Subcutaneous abdominal adipose tissue (tissue), 5 donors: Measurements from ENCODE around the gene KCNT1.

Experiments
- H3K27ac ChIP-seq: one replicate; pipeline ENCODE4 v1.7.0; 2013; ENCODE audit warnings: low read depth, mild to moderate bottlenecking, inconsistent platforms, low read length, moderate library complexity
- H3K27me3 ChIP-seq, 5 donors: one replicate each; pipeline ENCODE4 v1.7.0; 2013; ENCODE audit warnings: low read length in 5 of 5, inconsistent platforms in 1 of 5; ENCODE audit not compliant: control insufficient read depth in 5 of 5, insufficient read depth in 4 of 5
- H3K36me3 ChIP-seq, 5 donors: one replicate each; pipeline ENCODE4 v1.7.0; 2013; ENCODE audit warnings: low read length in 5 of 5; ENCODE audit not compliant: control insufficient read depth in 5 of 5, insufficient read depth in 5 of 5
- H3K4me1 ChIP-seq, 5 donors: one replicate each; pipeline ENCODE4 v1.7.0; 2013; ENCODE audit warnings: low read length in 5 of 5, mild to moderate bottlenecking in 3 of 5, moderate library complexity in 1 of 5; ENCODE audit not compliant: control insufficient read depth in 5 of 5, insufficient read depth in 5 of 5
- H3K4me3 ChIP-seq, 5 donors: one replicate each; pipeline ENCODE4 v1.7.0; 2013; ENCODE audit warnings: low read length in 5 of 5, low read depth in 1 of 5
- H3K9ac ChIP-seq, 5 donors: one replicate each; pipeline ENCODE4 v1.7.0; 2013; ENCODE audit warnings: low read length in 5 of 5, mild to moderate bottlenecking in 4 of 5, moderate library complexity in 3 of 5
- H3K9me3 ChIP-seq, 5 donors: one replicate each; pipeline ENCODE4 v1.7.0; 2013; ENCODE audit warnings: low read length in 5 of 5; ENCODE audit not compliant: control insufficient read depth in 5 of 5
- donor health status: healthy.
- donor health status: healthy.
- donor health status: healthy.
- donor health status: healthy.
- donor health status: healthy.

KCNT1 gene

GRCh38 chr9:135743546-135744332 lies 41.8 kb downstream of the KCNT1 start:
- Histone ChIP-seq H3K9ac (no peak overlapping the region), H3K4me1 (peaks cover 0 to 2% (median 0%) of the 10 kb centered on the region in 5 donors), H3K9me3 (no peaks in the 10 kb centered on the region), H3K4me3 (no peak overlapping the region), H3K27me3 (peaks cover 21 to 47% (median 37%) of the 10 kb centered on the region in 5 donors), H3K27ac (no peak overlapping the region), H3K36me3 (no peaks in the 10 kb centered on the region)

GRCh38 chr9:135744333-135745070 lies 42.5 kb downstream of the KCNT1 start:
- H3K4me3 ChIP-seq = no peak overlapping the region
- H3K27ac ChIP-seq = no peak overlapping the region
- H3K27me3 ChIP-seq = peaks cover 21 to 45% (median 34%) of the 10 kb centered on the region in 5 donors
- no peak overlapping the region for H3K9ac ChIP-seq
- peaks cover 0 to 2% (median 0%) of the 10 kb centered on the region in 5 donors for H3K4me1 ChIP-seq
- no peaks in the 10 kb centered on the region for H3K36me3 ChIP-seq
- no peaks in the 10 kb centered on the region for H3K9me3 ChIP-seq

GRCh38 chr9:135745189-135745588 lies 43.2 kb downstream of the KCNT1 start:
- H3K9me3 ChIP-seq = no peaks in the 10 kb centered on the region
- H3K4me1 ChIP-seq = peaks cover 0 to 2% (median 0%) of the 10 kb centered on the region in 5 donors
- no peak overlapping the region for H3K27ac ChIP-seq
- peaks cover 19 to 44% (median 28%) of the 10 kb centered on the region in 5 donors for H3K27me3 ChIP-seq
- H3K9ac ChIP-seq = no peak overlapping the region
- H3K4me3 ChIP-seq = no peak overlapping the region
- no peaks in the 10 kb centered on the region for H3K36me3 ChIP-seq

GRCh38 chr9:135745686-135746324 lies 43.8 kb downstream of the KCNT1 start:
- Histone ChIP-seq H3K9ac (no peak overlapping the region), H3K27me3 (peaks cover 14 to 43% (median 23%) of the 10 kb centered on the region in 5 donors), H3K4me1 (peaks cover 0 to 2% (median 0%) of the 10 kb centered on the region in 5 donors), H3K27ac (no peak overlapping the region), H3K9me3 (no peaks in the 10 kb centered on the region), H3K4me3 (no peak overlapping the region), H3K36me3 (no peaks in the 10 kb centered on the region)

GRCh38 chr9:135746565-135746964 lies 44.6 kb downstream of the KCNT1 start:
- peaks cover 0 to 2% (median 0%) of the 10 kb centered on the region in 5 donors for H3K4me1 ChIP-seq
- no peaks in the 10 kb centered on the region for H3K9me3 ChIP-seq
- H3K9ac ChIP-seq = no peak overlapping the region
- peaks cover 14 to 38% (median 23%) of the 10 kb centered on the region in 5 donors for H3K27me3 ChIP-seq
- no peak overlapping the region for H3K27ac ChIP-seq
- no peak overlapping the region for H3K4me3 ChIP-seq
- H3K36me3 ChIP-seq = no peaks in the 10 kb centered on the region

- Histone ChIP-seq H3K36me3 (no peaks in the 10 kb centered on the region), H3K4me3 (no peak overlapping the region), H3K9me3 (no peaks in the 10 kb centered on the region), H3K4me1 (peaks cover 0 to 2% (median 0%) of the 10 kb centered on the region in 5 donors), H3K27me3 (peaks cover 14 to 37% (median 23%) of the 10 kb centered on the region in 5 donors), H3K9ac (no peak overlapping the region), H3K27ac (no peak overlapping the region)
Observed at GRCh38 chr9:135747311-135747710, 45.3 kb downstream of the KCNT1 start.

GRCh38 chr9:135748676-135749075 lies 46.7 kb downstream of the KCNT1 start:
- Histone ChIP-seq H3K4me3 (no peak overlapping the region), H3K36me3 (no peaks in the 10 kb centered on the region), H3K27me3 (peaks cover 14 to 39% (median 21%) of the 10 kb centered on the region in 5 donors)

GRCh38 chr9:135749171-135750045 lies 47.4 kb downstream of the KCNT1 start:
- H3K9ac ChIP-seq = no peak overlapping the region
- H3K27me3 ChIP-seq = peaks cover 16 to 39% (median 17%) of the 10 kb centered on the region in 5 donors

More at GRCh38 chr9:135748676-135749075, 46.7 kb downstream of the KCNT1 start:
- Histone ChIP-seq H3K9ac (no peak overlapping the region), H3K4me1 (peaks cover 0 to 2% (median 0%) of the 10 kb centered on the region in 5 donors), H3K27ac (no peak overlapping the region), H3K9me3 (no peaks in the 10 kb centered on the region)

GRCh38 chr9:135750786-135751185 lies 48.8 kb downstream of the KCNT1 start:
- peaks cover 15 to 46% (median 17%) of the 10 kb centered on the region in 5 donors for H3K27me3 ChIP-seq

More at GRCh38 chr9:135749171-135750045, 47.4 kb downstream of the KCNT1 start:
- Histone ChIP-seq H3K9me3 (no peaks in the 10 kb centered on the region), H3K27ac (no peak overlapping the region), H3K36me3 (no peaks in the 10 kb centered on the region), H3K4me1 (peaks cover 0 to 2% (median 0%) of the 10 kb centered on the region in 5 donors), H3K4me3 (no peak overlapping the region)

More at GRCh38 chr9:135750786-135751185, 48.8 kb downstream of the KCNT1 start:
- peaks cover 0 to 9% (median 8%) of the 10 kb centered on the region in 5 donors for H3K9me3 ChIP-seq
- H3K9ac ChIP-seq = no peak overlapping the region
- H3K27ac ChIP-seq = no peak overlapping the region
- no peak overlapping the region for H3K4me3 ChIP-seq
- H3K36me3 ChIP-seq = no peaks in the 10 kb centered on the region
- no peaks in the 10 kb centered on the region for H3K4me1 ChIP-seq
